PC-9 (cell line): ENCODE data around the gene FAM98C. TPM values are rescaled to one million over a fixed set of nuclear protein-coding genes. Genes with fewer than 3 reads are reported as not detected.

Experiments
- BruUV-seq: library from RNA; stranded (reverse); fragments of 400-500 nt; replicated peaks from 2 replicates; lab custom pipeline; 2021; lab: Mats Ljungman, UMichigan
- CTCF ChIA-PET: fragments of 300-600 bp; sonication (Branson Sonifier 250); formaldehyde crosslinking; loops from one replicate; lab custom pipeline; 2022; ENCODE audit warnings: antibody characterized with exemption; lab: Charles Lee
- POLR2A ChIA-PET: fragments of 300-600 bp; sonication (Branson Sonifier 250); formaldehyde crosslinking; loops from one replicate; lab custom pipeline; 2022; ENCODE audit warnings: antibody characterized with exemption; ENCODE audit not compliant: unreplicated experiment; lab: Charles Lee
- DNase-seq, 2 experiments: peaks; one replicate each; pipeline versions ENCODE4 v3.0.0 to v3.0.0-alpha.2; 2015 to 2022; ENCODE audit warnings: mixed read lengths in 1 of 2
- H2AFZ ChIP-seq: fragments of 200-600 bp; sonication (generic); 2 replicates; pipeline ENCODE4 v1.8.1; 2017; ENCODE audit warnings: antibody characterized with exemption
- H3F3A ChIP-seq: fragments of 200-600 bp; sonication (generic); 2 replicates; pipeline ENCODE4 v1.8.1; 2017; ENCODE audit warnings: antibody characterized with exemption, mild to moderate bottlenecking, low read depth; ENCODE audit not compliant: insufficient read depth
- H3K27ac ChIP-seq: fragments of 200-600 bp; sonication (generic); 2 replicates; pipeline ENCODE4 v1.6.1; 2016; ENCODE audit warnings: mixed run types
- H3K27me3 ChIP-seq: fragments of 200-600 bp; sonication (generic); 2 replicates; pipeline ENCODE4 v1.6.1; 2016; ENCODE audit warnings: low read depth, mixed run types; ENCODE audit not compliant: insufficient read depth
- H3K36me3 ChIP-seq: fragments of 200-600 bp; sonication (generic); 2 replicates; pipeline ENCODE4 v1.6.1; 2016; ENCODE audit warnings: low read depth, mixed run types
- H3K4me1 ChIP-seq: fragments of 200-600 bp; sonication (generic); replicated peaks from 2 replicates; pipeline ENCODE4 v1.6.1; 2016; ENCODE audit warnings: mixed run types; ENCODE audit not compliant: insufficient read depth
- H3K4me2 ChIP-seq: fragments of 200-600 bp; sonication (generic); 2 replicates; pipeline ENCODE4 v1.6.1; 2017; ENCODE audit warnings: mixed run types
- H3K4me3 ChIP-seq: fragments of 200-600 bp; sonication (generic); 2 replicates; pipeline ENCODE4 v1.6.1; 2016; ENCODE audit warnings: mixed run types
- H3K79me2 ChIP-seq: fragments of 200-600 bp; sonication (generic); 2 replicates; pipeline ENCODE4 v1.6.1; 2017; ENCODE audit warnings: low read depth, mixed run types
- H3K9me2 ChIP-seq: fragments of 200-600 bp; sonication (generic); 2 replicates; pipeline ENCODE4 v1.8.1; 2017; ENCODE audit warnings: mild to moderate bottlenecking; ENCODE audit not compliant: insufficient read depth
- H3K9me3 ChIP-seq: fragments of 200-600 bp; sonication (generic); 2 replicates; pipeline ENCODE4 v1.8.1; 2016; ENCODE audit warnings: low read depth; ENCODE audit not compliant: insufficient read depth
- H4K20me1 ChIP-seq: fragments of 200-600 bp; sonication (generic); 2 replicates; pipeline ENCODE4 v1.8.1; 2017; ENCODE audit not compliant: insufficient read depth
- CTCF ChIP-seq: fragments of 200-600 bp; sonication (generic); conservative IDR thresholded peaks from 2 replicates; pipeline ENCODE4 v1.6.1; 2017; ENCODE audit warnings: mixed run types, antibody characterized with exemption, mild to moderate bottlenecking, moderate library complexity
- EZH2 ChIP-seq: fragments of 200-600 bp; sonication (generic); IDR thresholded peaks from 2 replicates; pipeline ENCODE4 v1.8.0; 2017; ENCODE audit warnings: antibody characterized with exemption, low read depth
- intact Hi-C: fragments of 100-400 bp; cut with micrococcal nuclease; formaldehyde crosslinking; loops from one replicate; pipeline ENCODE4 v1.10.0; 2022; ENCODE audit not compliant: unreplicated experiment
- total RNA-seq: library from RNA; stranded (reverse); gene quantifications from 2 replicates; pipeline ENCODE4 v1.2.3, GENCODE V29; 2021

The FAM98C gene
- total RNA-seq, 1 experiment from 2014 or later = 15.8 TPM

DNA sequence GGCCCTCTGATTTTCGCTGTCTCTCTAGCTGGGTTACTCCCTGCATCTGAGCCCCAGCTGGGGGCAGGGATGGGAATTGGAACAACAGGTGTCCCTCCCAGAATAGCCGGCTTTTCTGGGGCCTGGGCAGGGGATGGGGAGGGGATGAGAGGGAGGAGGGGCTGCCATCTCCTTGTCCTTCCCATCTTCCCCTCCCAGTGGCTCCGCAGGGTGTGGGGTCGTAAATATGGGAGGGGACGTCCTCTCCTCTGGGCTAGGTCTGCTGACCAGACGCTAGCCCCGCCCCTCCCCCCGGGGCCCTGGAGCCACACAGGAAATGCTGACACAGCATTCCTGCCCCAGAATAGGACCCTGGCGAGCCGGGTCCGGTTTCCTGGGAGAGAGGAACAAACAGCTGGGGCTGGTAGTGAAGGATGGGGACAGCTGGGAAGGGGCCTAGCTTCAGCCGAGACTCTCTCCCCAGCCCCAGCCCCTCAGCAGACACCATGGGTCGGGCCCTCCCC, 31.7 kb downstream of the FAM98C start:
- H4K20me1 ChIP-seq = no peaks in the 10 kb centered on the region
- ChIA-PET CTCF (interaction anchor here (0.6 to 0.7 kb wide), 2 partner anchors 23 to 300 kb away, joined by 3 read pairs; no protein-coding TSS in a partner anchor), POLR2A (no interaction called here)
- no peaks in the 10 kb centered on the region for H3K79me2 ChIP-seq
- no peaks in the 10 kb centered on the region for H3K36me3 ChIP-seq
- H2AFZ ChIP-seq = no peak overlapping the region
- no peaks in the 10 kb centered on the region for H3K9me3 ChIP-seq
- intact Hi-C loops = no loop called here
- BruUV-seq = no TSS peak
- no peak overlapping the region for H3K27ac ChIP-seq
- no peak overlapping the region for H3K4me2 ChIP-seq
- H3F3A ChIP-seq = no peaks in the 10 kb centered on the region
- TF ChIP-seq EZH2 (no peak), CTCF (no peak)
- no peak overlapping the region for H3K4me3 ChIP-seq
- H3K27me3 ChIP-seq = peaks cover 3% of the 10 kb centered on the region; the same call in 1 of the 2 replicates
- H3K4me1 ChIP-seq = no peaks in the 10 kb centered on the region
- no peaks in the 10 kb centered on the region for H3K9me2 ChIP-seq
- DNase-seq = no peak

DNA sequence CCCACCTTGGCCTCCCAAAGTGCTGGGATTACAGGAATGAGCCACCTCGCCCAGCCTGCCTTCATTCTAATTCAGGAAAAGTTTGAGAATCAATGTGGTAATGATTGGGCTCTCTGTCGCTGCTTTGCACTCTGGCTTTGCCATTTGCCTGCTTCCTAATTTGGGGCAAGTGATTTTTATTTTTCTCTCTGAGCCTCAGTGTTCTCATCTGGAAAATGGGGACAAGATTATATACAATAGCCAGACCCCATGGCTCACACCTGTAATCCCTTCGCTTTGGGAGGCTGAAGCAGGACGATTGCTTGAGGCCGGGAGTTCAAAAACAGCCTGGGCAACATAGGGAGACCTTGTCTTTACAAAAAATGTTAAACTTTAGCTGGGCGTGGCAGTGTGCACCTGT, 34.4 kb downstream of the FAM98C start:
- Histone ChIP-seq H3K9me2 (no peaks in the 10 kb centered on the region), H3K79me2 (no peaks in the 10 kb centered on the region), H3K4me2 (no peak overlapping the region), H2AFZ (no peak overlapping the region), H3K27ac (no peak overlapping the region), H4K20me1 (no peaks in the 10 kb centered on the region), H3K9me3 (no peaks in the 10 kb centered on the region), H3K4me3 (no peak overlapping the region), H3K36me3 (no peaks in the 10 kb centered on the region), H3K27me3 (no peaks in the 10 kb centered on the region; the same call in 1 of the 2 replicates), H3K4me1 (no peaks in the 10 kb centered on the region), H3F3A (no peaks in the 10 kb centered on the region)
- CTCF ChIA-PET = no interaction called here
- TF ChIP-seq CTCF (no peak), EZH2 (no peak)
- POLR2A ChIA-PET = interaction anchor here (0.5 kb wide), 1 partner anchor 457 kb away, joined by 5 read pairs; no protein-coding TSS in a partner anchor
- no peak for DNase-seq
- intact Hi-C loops = no loop called here
- BruUV-seq = no TSS peak

DNA sequence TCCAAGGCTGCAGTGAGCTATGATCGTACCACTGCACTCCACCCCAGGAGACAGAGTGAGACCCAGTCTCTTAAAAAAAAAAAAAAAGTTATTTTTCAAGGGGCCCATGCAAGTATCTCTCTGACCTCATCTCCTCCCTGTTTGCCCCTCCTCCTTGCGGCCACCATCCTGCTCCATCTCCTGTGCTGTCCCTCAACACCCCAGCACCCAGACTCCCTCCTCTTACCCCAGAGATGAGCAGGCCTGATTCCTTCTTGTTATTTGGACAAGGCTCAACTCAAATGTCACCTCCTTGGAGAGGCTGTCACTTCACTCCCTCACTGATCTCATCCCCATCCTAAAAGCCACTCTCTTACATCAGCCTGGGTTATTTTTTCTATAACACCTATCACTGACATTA, 35.0 kb downstream of the FAM98C start:
- intact Hi-C loops = no loop called here
- BruUV-seq = no TSS peak
- Histone ChIP-seq H3K9me2 (no peaks in the 10 kb centered on the region), H3K36me3 (no peaks in the 10 kb centered on the region), H3K4me1 (no peaks in the 10 kb centered on the region), H3K9me3 (no peaks in the 10 kb centered on the region), H3K27me3 (peaks cover 5% of the 10 kb centered on the region; the same call in 1 of the 2 replicates), H2AFZ (no peak overlapping the region), H4K20me1 (no peaks in the 10 kb centered on the region), H3K4me3 (no peak overlapping the region), H3F3A (no peaks in the 10 kb centered on the region), H3K27ac (no peak overlapping the region), H3K79me2 (no peaks in the 10 kb centered on the region), H3K4me2 (no peak overlapping the region)
- ChIA-PET CTCF (interaction anchor here (0.6 kb wide), 1 partner anchor 35 kb away, joined by 5 read pairs; no protein-coding TSS in a partner anchor), POLR2A (interaction anchor here (0.5 kb wide), 1 partner anchor 456 kb away, joined by 5 read pairs; no protein-coding TSS in a partner anchor)
- DNase-seq = no peak
- TF ChIP-seq CTCF = no peak
- TF ChIP-seq EZH2 = no peak
